H1 (cell line): ENCODE measurements around the gene SNX30. TPM values are rescaled to one million over a fixed set of nuclear protein-coding genes. Genes with fewer than 3 reads are reported as not detected.
A peak's percentile ranks its signal among the peaks of the same experiment; 100 is the strongest.

ENCODE experiments used
- CTCF ChIA-PET: fragments of 300-600 bp; sonication (Branson Sonifier 250); formaldehyde crosslinking; loops from one replicate; lab custom pipeline; 2021; ENCODE audit not compliant: partially characterized antibody; lab: Charles Lee
- POLR2A ChIA-PET: fragments of 300-600 bp; sonication (Branson Sonifier 250); formaldehyde crosslinking; loops from one replicate; lab custom pipeline; 2021; ENCODE audit warnings: inconsistent platforms; ENCODE audit not compliant: partially characterized antibody; lab: Charles Lee
- DNase-seq, 2 experiments: peaks; one replicate each; pipeline versions ENCODE4 v3.0.0 to v3.0.0-alpha.2; 2010 to 2022; ENCODE audit warnings: low spot score in 2 of 2, low read depth in 1 of 2, mixed read lengths in 1 of 2
- FAIRE-seq: peaks from 2 replicates; lab custom pipeline; 2011; peaks lifted over from hg19 to GRCh38; lab: Jason Lieb, UNC
- H2AFZ ChIP-seq: 2 replicates; pipeline ENCODE4 v1.8.1; 2012; ENCODE audit warnings: low read length, inconsistent platforms
- H2AK5ac ChIP-seq: 2 replicates; pipeline ENCODE4 v1.6.1; 2013; ENCODE audit warnings: low read depth, low read length
- H2BK120ac ChIP-seq: replicated peaks from 2 replicates; pipeline ENCODE3; 2013; ENCODE audit warnings: low read depth, low read length, inconsistent platforms
- H2BK12ac ChIP-seq: 2 replicates; pipeline ENCODE4 v1.6.1; 2013; ENCODE audit warnings: low read depth, low read length
- H2BK15ac ChIP-seq: 2 replicates; pipeline ENCODE4 v1.6.1; 2013; ENCODE audit warnings: low read length
- H2BK20ac ChIP-seq: 2 replicates; pipeline ENCODE4 v1.6.1; 2013; ENCODE audit warnings: low read length
- H2BK5ac ChIP-seq: 2 replicates; pipeline ENCODE4 v1.6.1; 2013; ENCODE audit warnings: low read depth, low read length
- H3K14ac ChIP-seq: 2 replicates; pipeline ENCODE4 v1.6.1; 2013; ENCODE audit warnings: inconsistent platforms; ENCODE audit not compliant: insufficient read length
- H3K18ac ChIP-seq: 2 replicates; pipeline ENCODE4 v1.6.1; 2013; ENCODE audit warnings: low read length; ENCODE audit errors: extremely low read depth
- H3K23ac ChIP-seq: 2 replicates; pipeline ENCODE4 v1.6.1; 2013; ENCODE audit warnings: inconsistent platforms; ENCODE audit not compliant: insufficient read length
- H3K23me2 ChIP-seq: 2 replicates; pipeline ENCODE4 v1.6.1; 2013; ENCODE audit warnings: low read depth, low read length
- H3K27ac ChIP-seq: 2 replicates; pipeline ENCODE4 v1.6.1; 2011; ENCODE audit warnings: low read depth, low read length, inconsistent platforms
- H3K27me3 ChIP-seq, 4 experiments: replicated peaks in 1 of 4; 1 replicate in 1 of 4; 2 replicates in 3 of 4; pipeline versions ENCODE4 v1.6.1 to v1.8.1; 2011 to 2013; ENCODE audit warnings: low read length in 3 of 4, mild to moderate bottlenecking in 3 of 4, inconsistent platforms in 2 of 4, mixed read lengths in 2 of 4, moderate library complexity in 1 of 4; ENCODE audit not compliant: control insufficient read depth in 3 of 4, insufficient read depth in 3 of 4; ENCODE audit errors: extremely low read depth in 1 of 4
- H3K36me3 ChIP-seq, 4 experiments: 2 replicates each; pipeline versions ENCODE4 v1.6.1 to v1.8.1; 2011 to 2013; ENCODE audit warnings: mild to moderate bottlenecking in 4 of 4, low read length in 3 of 4, moderate library complexity in 2 of 4, control low read depth in 1 of 4, inconsistent platforms in 1 of 4; ENCODE audit not compliant: insufficient read depth in 4 of 4, control insufficient read depth in 2 of 4
- H3K4ac ChIP-seq: replicated peaks from 2 replicates; pipeline ENCODE3; 2013; ENCODE audit warnings: low read length, low read depth, mixed read lengths, inconsistent platforms; ENCODE audit not compliant: insufficient read length
- H3K4me1 ChIP-seq, 4 experiments: replicated peaks in 1 of 4; 1 replicate in 1 of 4; 2 replicates in 3 of 4; pipeline versions ENCODE4 v1.6.1 to v1.8.1; 2011 to 2013; ENCODE audit warnings: low read length in 3 of 4, inconsistent platforms in 2 of 4, mixed read lengths in 1 of 4; ENCODE audit not compliant: insufficient read depth in 4 of 4, control insufficient read depth in 3 of 4
- H3K4me2 ChIP-seq, 2 experiments: 2 replicates each; pipeline versions ENCODE4 v1.6.1 to v1.8.1; 2011 to 2013; ENCODE audit warnings: low read depth in 2 of 2, low read length in 2 of 2, control low read depth in 1 of 2, inconsistent platforms in 1 of 2, mild to moderate bottlenecking in 1 of 2; ENCODE audit not compliant: insufficient read depth in 1 of 2
- H3K4me3 ChIP-seq, 4 experiments: fragments of 200-600, 300-600 bp in 1 of 4; sonication (generic), shearing (Covaris generic), sonication (Bioruptor Twin) in 1 of 4; 2 replicates each; pipeline versions ENCODE4 v1.5.1 to v1.8.1; 2011 to 2016; ENCODE audit warnings: low read length in 4 of 4, low read depth in 3 of 4, control low read depth in 2 of 4, inconsistent platforms in 2 of 4, mild to moderate bottlenecking in 2 of 4, mixed read lengths in 1 of 4, moderate library complexity in 1 of 4; ENCODE audit not compliant: insufficient read depth in 2 of 4; ENCODE audit errors: extremely low read depth in 1 of 4
- H3K56ac ChIP-seq: replicated peaks from 2 replicates; pipeline ENCODE3; 2013; ENCODE audit warnings: low read depth, mild to moderate bottlenecking, mixed read lengths, low read length, inconsistent platforms; ENCODE audit not compliant: insufficient read length
- H3K79me1 ChIP-seq: 2 replicates; pipeline ENCODE4 v1.6.1; 2013; ENCODE audit warnings: low read depth, low read length, control low read depth
- H3K79me2 ChIP-seq, 2 experiments: 2 replicates each; pipeline versions ENCODE4 v1.6.1 to v1.8.1; 2012 to 2013; ENCODE audit warnings: low read length in 2 of 2, mild to moderate bottlenecking in 2 of 2, inconsistent platforms in 1 of 2; ENCODE audit not compliant: insufficient read depth in 2 of 2, control insufficient read depth in 1 of 2
- H3K9ac ChIP-seq, 4 experiments: replicated peaks in 1 of 4; 1 replicate in 1 of 4; 2 replicates in 3 of 4; pipeline versions ENCODE4 v1.6.1 to v1.8.1; 2011 to 2013; ENCODE audit warnings: low read depth in 3 of 4, low read length in 3 of 4, control low read depth in 2 of 4, mild to moderate bottlenecking in 2 of 4, moderate library complexity in 2 of 4, inconsistent platforms in 1 of 4; ENCODE audit errors: extremely low read depth in 1 of 4
- H3K9me3 ChIP-seq, 2 experiments: 2 replicates each; pipeline versions ENCODE4 v1.6.1 to v1.8.1; 2012 to 2013; ENCODE audit warnings: mild to moderate bottlenecking in 2 of 2, moderate library complexity in 2 of 2, control low read depth in 1 of 2, inconsistent platforms in 1 of 2, low read depth in 1 of 2, low read length in 1 of 2, mixed read lengths in 1 of 2; ENCODE audit not compliant: insufficient read depth in 2 of 2
- H4K20me1 ChIP-seq, 2 experiments: replicated peaks in 1 of 2; 2 replicates each; pipeline versions ENCODE3 to v1.8.1; 2011 to 2013; ENCODE audit warnings: inconsistent platforms in 2 of 2, low read length in 2 of 2, mild to moderate bottlenecking in 1 of 2; ENCODE audit not compliant: insufficient read depth in 2 of 2, control insufficient read depth in 1 of 2
- H4K5ac ChIP-seq: 2 replicates; pipeline ENCODE4 v1.6.1; 2013; ENCODE audit warnings: low read length, low read depth, mixed read lengths, inconsistent platforms; ENCODE audit not compliant: insufficient read length
- H4K8ac ChIP-seq: 2 replicates; pipeline ENCODE4 v1.8.0; 2013; ENCODE audit warnings: mild to moderate bottlenecking, moderate library complexity, low read length, inconsistent platforms; ENCODE audit not compliant: insufficient read depth; ENCODE audit errors: extremely low read depth
- H4K91ac ChIP-seq: replicated peaks from 2 replicates; pipeline ENCODE3; 2013; ENCODE audit warnings: low read length, mixed read lengths, inconsistent platforms; ENCODE audit not compliant: insufficient read length
- CHD1 ChIP-seq: IDR thresholded peaks from 2 replicates; pipeline ENCODE4 v1.6.1; 2012; ENCODE audit warnings: low read depth, low read length, improper control_type of control experiment
- CTCF ChIP-seq, 3 experiments: IDR thresholded peaks; 1 replicate in 2 of 3; 2 replicates in 1 of 3; pipeline versions ENCODE4 v1.5.1 to v1.6.1; 2011; ENCODE audit warnings: low read length in 3 of 3, mild to moderate bottlenecking in 3 of 3, inconsistent platforms in 2 of 3, low read depth in 1 of 3, moderate library complexity in 1 of 3; ENCODE audit not compliant: insufficient read depth in 1 of 3; ENCODE audit errors: control extremely low read depth in 1 of 3
- EZH2 ChIP-seq: fragments of 200-600 bp; sonication (generic); IDR thresholded peaks from 2 replicates; pipeline ENCODE4 v1.7.1; 2012; ENCODE audit warnings: low read depth, mild to moderate bottlenecking, moderate library complexity, low read length, inconsistent platforms; ENCODE audit not compliant: severe bottlenecking
- NRF1 ChIP-seq: IDR thresholded peaks from 2 replicates; pipeline ENCODE4 v1.6.1; 2011; ENCODE audit warnings: mild to moderate bottlenecking, low read depth, low read length, improper control_type of control experiment
- POLR2AphosphoS5 ChIP-seq: IDR thresholded peaks from 2 replicates; pipeline ENCODE4 v1.6.1; 2011; ENCODE audit warnings: low read depth, low read length
- RAD21 ChIP-seq, 2 experiments: IDR thresholded peaks in 1 of 2; conservative IDR thresholded peaks in 1 of 2; 2 replicates each; pipeline ENCODE4 v1.6.1; 2011; ENCODE audit warnings: low read depth in 2 of 2, low read length in 2 of 2, improper control_type of control experiment in 1 of 2, inconsistent platforms in 1 of 2, mild to moderate bottlenecking in 1 of 2, moderate library complexity in 1 of 2
- RXRA ChIP-seq: IDR thresholded peaks from 2 replicates; pipeline ENCODE4 v1.6.1; 2011; ENCODE audit warnings: low read depth, mild to moderate bottlenecking, low read length, moderate library complexity; ENCODE audit not compliant: insufficient read depth
- SP4 ChIP-seq: IDR thresholded peaks from 2 replicates; pipeline ENCODE4 v1.6.1; 2012; ENCODE audit warnings: low read length, inconsistent platforms
- TAF7 ChIP-seq: optimal IDR thresholded peaks from 2 replicates; pipeline ENCODE3; 2011; ENCODE audit warnings: low read depth, mild to moderate bottlenecking, inconsistent platforms, low read length, moderate library complexity, borderline replicate concordance
- WGBS, 2 experiments: shearing (Covaris generic) in 1 of 2; methylation state at CpG; one replicate each; pipeline versions ENCODE4 v1.1.6 to v1.1.7; 2013 to 2015; ENCODE audit warnings: low lambda C conversion rate in 2 of 2, mixed read lengths in 2 of 2, inconsistent platforms in 1 of 2, low coverage in 1 of 2, missing lambda C conversion rate in 1 of 2; ENCODE audit not compliant: insufficient replicate concordance in 2 of 2, insufficient coverage in 1 of 2, insufficient read length in 1 of 2; ENCODE audit errors: extremely low coverage in 1 of 2, missing lambda C conversion rate in 1 of 2; 5-methylcytosine and 5-hydroxymethylcytosine counted together
- polyA plus RNA-seq, 7 experiments: library from polyadenylated mRNA; depleted of rRNA in 3 of 7; stranded (reverse) in 5 of 7; unstranded in 2 of 7; fragments of >200 nt in 5 of 7; fragments of 200-250 nt in 2 of 7; gene quantifications; 1 replicate in 5 of 7; 2 replicates in 1 of 7; 4 replicates in 1 of 7; pipeline versions ENCODE4 v1.2.1 to v1.2.3, GENCODE V29; 2011 to 2013; ENCODE audit warnings: missing spikeins in 2 of 7, mixed read lengths in 2 of 7
- total RNA-seq: library from RNA; stranded (reverse); fragmentation: NEBNext Ultra II Directional; extraction: Animal tissue kit (Norgen Biotek cat#: 25700); gene quantifications from 2 replicates; pipeline ENCODE4 v1.2.1, GENCODE V29; 2021

Gene SNX30
- total and polyA plus RNA-seq, 2 of the 8 experiments (the other 6 are each of a cell fraction or from before 2014, with no cell fraction given) = 4.0 to 12.2 TPM

DNA sequence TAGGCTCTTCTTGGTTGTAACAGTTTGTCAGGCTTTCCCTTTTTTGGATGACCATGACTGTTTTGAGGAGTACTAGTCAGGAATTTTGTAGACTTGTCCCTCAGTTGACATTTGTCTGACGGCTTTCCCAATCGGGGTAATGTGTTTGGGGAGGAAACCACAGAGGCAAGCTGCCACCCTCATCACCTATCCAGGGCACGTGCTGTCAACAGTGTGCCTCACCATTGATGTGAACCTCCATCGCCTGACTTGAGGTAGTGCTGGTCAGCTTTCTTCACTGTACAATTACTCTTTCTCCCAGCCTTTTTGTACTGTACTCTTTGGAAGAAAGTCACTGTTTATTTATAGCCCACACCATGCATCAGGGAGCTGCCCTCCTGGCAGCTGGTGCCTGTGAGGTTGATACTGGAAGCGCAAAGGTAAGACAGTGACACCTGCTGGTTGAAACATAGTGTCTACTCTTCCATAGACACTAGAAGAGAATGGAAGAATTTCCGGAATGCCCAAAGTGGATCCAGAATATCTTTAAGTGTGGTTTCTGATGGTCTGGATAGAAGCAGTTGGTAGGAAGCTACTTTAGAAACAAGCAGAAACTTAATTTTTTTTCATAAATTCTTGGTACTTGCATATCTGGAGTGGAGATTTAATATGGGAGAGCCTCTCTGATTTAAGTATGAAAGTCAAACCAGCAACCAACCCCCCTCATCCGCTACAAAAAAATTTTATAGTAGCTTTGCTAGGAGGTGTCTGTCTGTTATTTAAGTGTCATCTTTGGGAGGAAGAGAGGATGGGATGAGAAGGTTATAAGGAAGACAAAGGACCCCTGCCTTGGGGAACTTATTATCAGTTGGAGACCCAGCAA, 69.3 kb downstream of the SNX30 start:
- Histone ChIP-seq H3K4me1 (no peaks in the 10 kb centered on the region), H2AFZ (no peak overlapping the region), H3K23me2 (no peaks in the 10 kb centered on the region), H3K79me2 (no peaks in the 10 kb centered on the region), H3K4me2 (no peak overlapping the region), H4K8ac (no peak overlapping the region), H3K36me3 (peaks cover 0 to 6% (median 0%) of the 10 kb centered on the region in 4 experiments; a peak in 2 of 8 replicates), H3K9ac (no peak overlapping the region), H2BK120ac (no peak overlapping the region), H2AK5ac (no peak overlapping the region), H4K5ac (no peak overlapping the region), H4K20me1 (no peaks in the 10 kb centered on the region), H3K14ac (no peak overlapping the region), H3K79me1 (no peaks in the 10 kb centered on the region; the same call in 1 of the 2 replicates), H2BK15ac (no peak overlapping the region), H3K4me3 (no peak overlapping the region), H3K56ac (no peak overlapping the region), H4K91ac (no peak overlapping the region), H3K18ac (no peak overlapping the region), H3K27me3 (no peaks in the 10 kb centered on the region), H3K27ac (no peak overlapping the region), H2BK12ac (no peak overlapping the region), H3K9me3 (no peaks in the 10 kb centered on the region), H2BK5ac (no peak overlapping the region), H3K4ac (no peak overlapping the region), H3K23ac (no peak overlapping the region), H2BK20ac (no peak overlapping the region)
- FAIRE-seq (peak; percentile 28), DNase-seq (no peak)
- WGBS, 2 experiments = 70% methylated on average over 7 of the region's 7 CpGs; no CpG with 5 or more reads in 1 of the 2 experiments
- POLR2A ChIA-PET = interaction anchor here (0.8 kb wide), 2 partner anchors 11 to 15 kb away, joined by 3 read pairs; no protein-coding TSS in a partner anchor
- CTCF ChIA-PET = interaction anchor here (0.6 to 2.0 kb wide), 29 partner anchors 8 to 911 kb away, joined by 3 to 12 read pairs (median 4); no protein-coding TSS in a partner anchor
- no peak for TF ChIP-seq SP4
- no peak for TF ChIP-seq EZH2
- no peak for TF ChIP-seq RXRA
- TF ChIP-seq CTCF (IDR thresholded peaks at IDR 0.05; ENCODE audit: control extremely low read depth in 1 of 3, insufficient read depth in 1 of 3, low read depth in 1 of 3, low read length in 3 of 3) = peak; percentile 38 to 78 (median 72)
- peak; percentile 81 to 87 for TF ChIP-seq RAD21 (IDR thresholded peaks at IDR 0.05 in 1 of 2, conservative IDR thresholded peaks at IDR 0.05 in 1 of 2; ENCODE audit: low read depth in 2 of 2, low read length in 2 of 2)
- TF ChIP-seq NRF1 = no peak
- TF ChIP-seq POLR2AphosphoS5 = no peak
- no peak for TF ChIP-seq TAF7
- no peak for TF ChIP-seq CHD1
